Astrocyte (in vitro differentiated cells and primary cell): ENCODE measurements around the gene RGL1. TPM values are rescaled to one million over a fixed set of nuclear protein-coding genes. Genes with fewer than 3 reads are reported as not detected.

Experiments used
- DNase-seq: peaks from one replicate; pipeline ENCODE4 v3.0.0-alpha.2; 2010; ENCODE audit warnings: low read depth
- FAIRE-seq: peaks from 2 replicates; lab custom pipeline; 2011; peaks lifted over from hg19 to GRCh38; lab: Jason Lieb, UNC
- H2AFZ ChIP-seq: 2 replicates; pipeline ENCODE4 v1.6.0; 2012; ENCODE audit warnings: low read depth, low read length, inconsistent platforms
- H3K27ac ChIP-seq: 2 replicates; pipeline ENCODE4 v1.5.1; 2011; ENCODE audit warnings: low read depth, low read length, inconsistent platforms
- H3K27me3 ChIP-seq: 2 replicates; pipeline ENCODE4 v1.6.0; 2011; ENCODE audit warnings: low read length, inconsistent platforms; ENCODE audit not compliant: insufficient read depth
- H3K36me3 ChIP-seq: 2 replicates; pipeline ENCODE4 v1.5.1; 2011; ENCODE audit warnings: low read length, inconsistent platforms; ENCODE audit not compliant: insufficient read depth
- H3K4me1 ChIP-seq: 2 replicates; pipeline ENCODE4 v1.5.1; 2011; ENCODE audit warnings: low read length, inconsistent platforms; ENCODE audit not compliant: insufficient read depth
- H3K4me2 ChIP-seq: 2 replicates; pipeline ENCODE4 v1.6.0; 2012; ENCODE audit warnings: low read length, inconsistent platforms
- H3K4me3 ChIP-seq: 2 replicates; pipeline ENCODE4 v1.5.1; 2011; ENCODE audit warnings: low read depth, mild to moderate bottlenecking, low read length, inconsistent platforms; ENCODE audit not compliant: insufficient read depth
- H3K79me2 ChIP-seq: 2 replicates; pipeline ENCODE4 v1.6.0; 2012; ENCODE audit warnings: mild to moderate bottlenecking, low read length, inconsistent platforms; ENCODE audit not compliant: insufficient read depth
- H3K9ac ChIP-seq: 2 replicates; pipeline ENCODE4 v1.6.0; 2012; ENCODE audit warnings: mild to moderate bottlenecking, low read length, inconsistent platforms
- H3K9me3 ChIP-seq: 2 replicates; pipeline ENCODE4 v1.5.1; 2012; ENCODE audit warnings: low read depth, mild to moderate bottlenecking, low read length, inconsistent platforms; ENCODE audit not compliant: insufficient read depth
- H4K20me1 ChIP-seq: 2 replicates; pipeline ENCODE4 v1.6.0; 2012; ENCODE audit warnings: low read length, inconsistent platforms; ENCODE audit not compliant: insufficient read depth
- H3K27ac Mint-ChIP-seq: one replicate; pipeline ENCODE4 v1.8.0; 2021; ENCODE audit warnings: mild to moderate bottlenecking, mixed read lengths; ENCODE audit not compliant: unreplicated experiment
- H3K27me3 Mint-ChIP-seq: one replicate; pipeline ENCODE4 v1.8.0; 2021; ENCODE audit warnings: low read depth, mixed read lengths; ENCODE audit not compliant: unreplicated experiment
- H3K36me3 Mint-ChIP-seq: one replicate; pipeline ENCODE4 v1.8.0; 2021; ENCODE audit warnings: low read depth, mixed read lengths; ENCODE audit not compliant: unreplicated experiment
- H3K4me1 Mint-ChIP-seq: one replicate; pipeline ENCODE4 v1.8.0; 2021; ENCODE audit warnings: low read depth, mixed read lengths; ENCODE audit not compliant: unreplicated experiment
- H3K4me3 Mint-ChIP-seq: one replicate; pipeline ENCODE4 v1.8.0; 2021; ENCODE audit warnings: mild to moderate bottlenecking, moderate library complexity, mixed read lengths; ENCODE audit not compliant: unreplicated experiment
- H3K9me3 Mint-ChIP-seq: one replicate; pipeline ENCODE4 v1.8.0; 2021; ENCODE audit warnings: mild to moderate bottlenecking, mixed read lengths; ENCODE audit not compliant: unreplicated experiment
- EZH2 ChIP-seq: IDR thresholded peaks from 2 replicates; pipeline ENCODE4 v1.6.1; 2012; ENCODE audit warnings: mild to moderate bottlenecking, low read length, inconsistent platforms; ENCODE audit not compliant: insufficient read depth
- total RNA-seq: library from RNA; stranded (reverse); gene quantifications from 2 replicates; pipeline ENCODE4 v1.2.1, GENCODE V29; 2021
- TF ChIP-seq, protein P1 (sequence below): IDR thresholded peaks from 2 replicates; pipeline ENCODE4 v1.5.1; 2011; ENCODE audit warnings: low read depth, mild to moderate bottlenecking, inconsistent platforms, low read length, moderate library complexity; ENCODE audit not compliant: insufficient read depth

Gene RGL1
- total RNA-seq, 1 donor from 2014 or later: 10.1 TPM

- Mint-ChIP-seq H3K4me1 (no peaks in the 10 kb centered on the region), H3K36me3 (peaks cover 2% of the 10 kb centered on the region), H3K4me3 (no peak overlapping the region), H3K27ac (no peak overlapping the region), H3K27me3 (peaks cover 9% of the 10 kb centered on the region), H3K9me3 (peaks cover 2% of the 10 kb centered on the region)
- no peak overlapping the region for H2AFZ ChIP-seq
- H3K9me3 ChIP-seq: no peaks in the 10 kb centered on the region
- no peak overlapping the region for H3K4me2 ChIP-seq
- DNase-seq (no peak), FAIRE-seq (no peak)
- H3K27ac ChIP-seq: no peak overlapping the region
- H3K27me3 ChIP-seq: no peaks in the 10 kb centered on the region
- TF ChIP-seq EZH2: no peak
- TF ChIP-seq, protein P1, sequence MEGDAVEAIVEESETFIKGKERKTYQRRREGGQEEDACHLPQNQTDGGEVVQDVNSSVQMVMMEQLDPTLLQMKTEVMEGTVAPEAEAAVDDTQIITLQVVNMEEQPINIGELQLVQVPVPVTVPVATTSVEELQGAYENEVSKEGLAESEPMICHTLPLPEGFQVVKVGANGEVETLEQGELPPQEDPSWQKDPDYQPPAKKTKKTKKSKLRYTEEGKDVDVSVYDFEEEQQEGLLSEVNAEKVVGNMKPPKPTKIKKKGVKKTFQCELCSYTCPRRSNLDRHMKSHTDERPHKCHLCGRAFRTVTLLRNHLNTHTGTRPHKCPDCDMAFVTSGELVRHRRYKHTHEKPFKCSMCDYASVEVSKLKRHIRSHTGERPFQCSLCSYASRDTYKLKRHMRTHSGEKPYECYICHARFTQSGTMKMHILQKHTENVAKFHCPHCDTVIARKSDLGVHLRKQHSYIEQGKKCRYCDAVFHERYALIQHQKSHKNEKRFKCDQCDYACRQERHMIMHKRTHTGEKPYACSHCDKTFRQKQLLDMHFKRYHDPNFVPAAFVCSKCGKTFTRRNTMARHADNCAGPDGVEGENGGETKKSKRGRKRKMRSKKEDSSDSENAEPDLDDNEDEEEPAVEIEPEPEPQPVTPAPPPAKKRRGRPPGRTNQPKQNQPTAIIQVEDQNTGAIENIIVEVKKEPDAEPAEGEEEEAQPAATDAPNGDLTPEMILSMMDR: no peak
- H3K4me3 ChIP-seq: no peak overlapping the region
- H3K79me2 ChIP-seq: no peaks in the 10 kb centered on the region
- no peaks in the 10 kb centered on the region for H4K20me1 ChIP-seq
- H3K4me1 ChIP-seq: peaks cover 12% of the 10 kb centered on the region
- no peak overlapping the region for H3K9ac ChIP-seq
- H3K36me3 ChIP-seq: no peaks in the 10 kb centered on the region
Measured at GRCh38 chr1:183933528-183934179, 128.7 kb downstream of the RGL1 start.

DNA sequence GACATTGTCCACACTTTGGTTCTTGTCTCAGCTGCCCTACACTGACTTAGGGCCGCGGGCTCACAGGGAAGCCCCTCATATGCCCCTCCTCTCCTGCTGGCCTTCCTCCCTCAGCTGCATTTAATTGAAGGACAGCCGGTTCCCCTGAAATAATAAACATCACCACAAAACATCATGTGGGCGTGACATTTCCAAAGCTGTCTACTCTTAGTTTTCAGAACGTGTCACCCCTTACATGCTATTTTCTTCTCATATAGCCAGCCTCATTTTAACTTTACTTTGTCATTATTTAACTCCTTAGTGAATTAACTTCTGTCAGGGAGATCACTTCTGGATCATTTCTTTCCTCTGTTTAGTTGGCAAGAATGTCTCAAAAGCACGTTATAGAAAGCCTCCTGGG lies 129.4 kb downstream of the RGL1 start:
- Histone ChIP-seq H3K79me2 (no peaks in the 10 kb centered on the region), H3K27me3 (no peaks in the 10 kb centered on the region), H3K36me3 (no peaks in the 10 kb centered on the region), H4K20me1 (no peaks in the 10 kb centered on the region), H3K4me1 (peaks cover 12% of the 10 kb centered on the region), H3K27ac (no peak overlapping the region), H3K4me2 (no peak overlapping the region), H2AFZ (no peak overlapping the region), H3K9me3 (no peaks in the 10 kb centered on the region), H3K4me3 (no peak overlapping the region), H3K9ac (no peak overlapping the region)
- peaks cover 2% of the 10 kb centered on the region for H3K9me3 Mint-ChIP-seq
- H3K4me3 Mint-ChIP-seq: no peak overlapping the region
- peaks cover 14% of the 10 kb centered on the region for H3K27me3 Mint-ChIP-seq
- TF ChIP-seq, protein P1: no peak
- TF ChIP-seq EZH2: no peak
- DNase-seq (no peak), FAIRE-seq (no peak)
- H3K4me1 Mint-ChIP-seq: no peaks in the 10 kb centered on the region
- peaks cover 2% of the 10 kb centered on the region for H3K36me3 Mint-ChIP-seq
- H3K27ac Mint-ChIP-seq: no peak overlapping the region

DNA sequence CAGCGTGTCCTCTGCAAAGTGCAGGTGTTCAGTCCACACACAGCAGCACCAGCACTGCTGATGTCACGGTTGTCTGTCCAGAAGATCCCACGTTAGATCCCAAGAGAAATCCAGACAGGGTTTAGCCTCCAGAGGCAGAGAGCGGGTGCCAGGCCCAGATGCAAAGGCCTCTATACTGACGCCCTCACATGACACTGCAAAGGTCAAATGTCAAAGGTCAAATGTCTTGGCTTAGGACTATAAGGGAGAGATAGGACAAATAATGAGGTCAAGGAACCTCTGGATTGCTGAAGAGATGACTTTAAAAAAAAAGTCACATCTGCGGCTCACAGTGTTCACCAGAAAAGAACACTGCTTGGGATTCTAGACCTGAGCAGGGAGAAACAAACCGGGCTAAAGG lies 131.1 kb downstream of the RGL1 start:
- TF ChIP-seq EZH2: no peak
- TF ChIP-seq, protein P1: no peak
- Histone ChIP-seq H3K4me1 (peaks cover 12% of the 10 kb centered on the region), H3K27me3 (no peaks in the 10 kb centered on the region), H3K79me2 (no peaks in the 10 kb centered on the region), H3K9ac (no peak overlapping the region), H3K36me3 (no peaks in the 10 kb centered on the region), H2AFZ (no peak overlapping the region), H3K4me2 (no peak overlapping the region), H4K20me1 (no peaks in the 10 kb centered on the region), H3K9me3 (no peaks in the 10 kb centered on the region), H3K4me3 (no peak overlapping the region), H3K27ac (no peak overlapping the region)
- no peak overlapping the region for H3K4me3 Mint-ChIP-seq
- peaks cover 6% of the 10 kb centered on the region for H3K36me3 Mint-ChIP-seq
- peaks cover 3% of the 10 kb centered on the region for H3K9me3 Mint-ChIP-seq
- no peak overlapping the region for H3K27ac Mint-ChIP-seq
- DNase-seq (no peak), FAIRE-seq (no peak)
- peaks cover 18% of the 10 kb centered on the region for H3K27me3 Mint-ChIP-seq
- H3K4me1 Mint-ChIP-seq: no peaks in the 10 kb centered on the region
